Measurements from ENCODE around the gene LTBR. TPM values are rescaled to one million over a fixed set of nuclear protein-coding genes. Genes with fewer than 3 reads are reported as not detected.

LTBR gene
- polyA plus RNA-seq, 3 donors: 56.4 to 108 (median 60.6) TPM

GRCh38 chr12:6438345-6438744 is 54.4 kb downstream of the LTBR start:
- no peak for DNase-seq
- intact Hi-C loops (cut with micrococcal nuclease): no loop called here
- Mint-ChIP-seq H3K4me1 (peaks cover 7% of the 10 kb centered on the region), H3K4me3 (no peak overlapping the region), H3K27ac (no peak overlapping the region), H3K9me3 (peaks cover 0 to 4% (median 0%) of the 10 kb centered on the region in 7 donors), H3K36me3 (peaks cover 0 to 6% of the 10 kb centered on the region in 2 donors), H3K27me3 (ENCODE audit: low read depth in 3 of 3) (peaks cover 2 to 7% (median 6%) of the 10 kb centered on the region in 3 donors)
- peaks cover 0 to 9% of the 10 kb centered on the region in 2 donors for H3K4me1 ChIP-seq (ENCODE audit: control insufficient read depth in 1 of 2, insufficient read depth in 2 of 2, low read length in 2 of 2)
- WGBS (ENCODE audit: insufficient coverage): 92% methylated on average over 10 of the region's 12 CpGs
- no peak overlapping the region for H3K4me2 ChIP-seq (replicated peaks; ENCODE audit: extremely low read depth, low read length, poor library complexity, severe bottlenecking)
- no peaks in the 10 kb centered on the region for H3K79me2 ChIP-seq (ENCODE audit: insufficient read depth, low read length)
- H3K9me3 ChIP-seq (replicated peaks in 1 of 2; ENCODE audit: control insufficient read depth in 1 of 2, insufficient read depth in 1 of 2, low read length in 2 of 2): no peaks in the 10 kb centered on the region
- no peaks in the 10 kb centered on the region for H4K20me1 ChIP-seq (ENCODE audit: insufficient read depth, low read length)
- H3K36me3 ChIP-seq (replicated peaks in 1 of 2; ENCODE audit: control insufficient read depth in 1 of 2, insufficient read depth in 2 of 2, low read length in 2 of 2): no peaks in the 10 kb centered on the region
- no peaks in the 10 kb centered on the region for H3K27me3 ChIP-seq (ENCODE audit: control insufficient read depth in 2 of 2, insufficient read depth in 2 of 2, low read length in 2 of 2)
- no peak for TF ChIP-seq CTCF (IDR thresholded peaks at IDR 0.05)
- no peak overlapping the region for H2AFZ ChIP-seq (ENCODE audit: insufficient read depth, low read depth, low read length, poor library complexity, severe bottlenecking)
- no peak overlapping the region for H3K4me3 ChIP-seq (replicated peaks in 1 of 3; ENCODE audit: low read depth in 2 of 3, low read length in 3 of 3)
- no peak overlapping the region for H3K9ac ChIP-seq (ENCODE audit: insufficient read depth, low read length, poor library complexity, severe bottlenecking)
- no peak overlapping the region for H3K27ac ChIP-seq (ENCODE audit: low read depth in 1 of 2, low read length in 2 of 2)

- intact Hi-C loops (cut with micrococcal nuclease): no loop called here
- H3K9ac ChIP-seq (ENCODE audit: insufficient read depth, low read length, poor library complexity, severe bottlenecking): no peak overlapping the region
- peaks cover 0 to 9% of the 10 kb centered on the region in 2 donors for H3K4me1 ChIP-seq (ENCODE audit: control insufficient read depth in 1 of 2, insufficient read depth in 2 of 2, low read length in 2 of 2)
- H3K27ac Mint-ChIP-seq: no peak overlapping the region
- TF ChIP-seq CTCF (IDR thresholded peaks at IDR 0.05): no peak
- H3K79me2 ChIP-seq (ENCODE audit: insufficient read depth, low read length): no peaks in the 10 kb centered on the region
- H3K9me3 ChIP-seq (replicated peaks in 1 of 2; ENCODE audit: control insufficient read depth in 1 of 2, insufficient read depth in 1 of 2, low read length in 2 of 2): no peaks in the 10 kb centered on the region
- H3K36me3 Mint-ChIP-seq: peaks cover 6 to 17% of the 10 kb centered on the region in 2 donors
- H3K27me3 Mint-ChIP-seq (ENCODE audit: low read depth in 3 of 3): peaks cover 4 to 9% (median 7%) of the 10 kb centered on the region in 3 donors
- H2AFZ ChIP-seq (ENCODE audit: insufficient read depth, low read depth, low read length, poor library complexity, severe bottlenecking): no peak overlapping the region
- H3K4me3 Mint-ChIP-seq: no peak overlapping the region
- no peak for DNase-seq
- peaks cover 11% of the 10 kb centered on the region for H3K4me1 Mint-ChIP-seq
- H3K27ac ChIP-seq (ENCODE audit: low read depth in 1 of 2, low read length in 2 of 2): no peak overlapping the region
- H3K4me2 ChIP-seq (replicated peaks; ENCODE audit: extremely low read depth, low read length, poor library complexity, severe bottlenecking): no peak overlapping the region
- H3K4me3 ChIP-seq (replicated peaks in 1 of 3; ENCODE audit: low read depth in 2 of 3, low read length in 3 of 3): no peak overlapping the region
- H3K9me3 Mint-ChIP-seq: peaks cover 0 to 4% (median 0%) of the 10 kb centered on the region in 7 donors
- H4K20me1 ChIP-seq (ENCODE audit: insufficient read depth, low read length): no peaks in the 10 kb centered on the region
- H3K27me3 ChIP-seq (ENCODE audit: control insufficient read depth in 2 of 2, insufficient read depth in 2 of 2, low read length in 2 of 2): no peaks in the 10 kb centered on the region
- WGBS (ENCODE audit: insufficient coverage): no CpG with 5 or more reads among the region's 1 CpG
- peaks cover 0 to 3% of the 10 kb centered on the region in 2 donors for H3K36me3 ChIP-seq (replicated peaks in 1 of 2; ENCODE audit: control insufficient read depth in 1 of 2, insufficient read depth in 2 of 2, low read length in 2 of 2)
These were observed 56.4 kb downstream of the LTBR start for GRCh38 chr12:6440391-6440790.

Small RNA genes lying within 50 kb of the gene (small RNA-seq; reads per million reads assigned to genes)
- not detected for gene RN7SL391P (ENCODE audit: insufficient read length, low read depth)

Other genes with a start within 250 kb of the LTBR start
- 100 to 1,000 TPM in 1 of 3 donors, 1 to 10 TPM in 2; 7.6 to 323 (median 7.7) TPM for gene CD9, start 183.8 kb upstream of the LTBR start, polyA plus RNA-seq
- gene PLEKHG6, start 73.5 kb upstream of the LTBR start, polyA plus RNA-seq: under 1 TPM in 1 of 3 donors, not detected in 2; 0.05 TPM
- gene TNFRSF1A, start 42.1 kb upstream of the LTBR start, polyA plus RNA-seq: 100 to 1,000 TPM; 108 to 157 (median 152) TPM
- under 1 TPM; 0.11 to 0.68 (median 0.63) TPM for gene SCNN1A, start 8.6 kb upstream of the LTBR start, polyA plus RNA-seq
- 1 to 10 TPM in 1 of 3 donors, under 1 TPM in 2; 0.08 to 1.2 (median 0.88) TPM for gene CD27, start 60.8 kb downstream of the LTBR start, polyA plus RNA-seq
- gene TAPBPL, start 67.9 kb downstream of the LTBR start, polyA plus RNA-seq: 100 to 1,000 TPM in 1 of 3 donors, 10 to 100 TPM in 2; 89.3 to 145 (median 91.8) TPM
- gene VAMP1, start 86.5 kb downstream of the LTBR start, polyA plus RNA-seq: 10 to 100 TPM in 1 of 3 donors, under 1 TPM in 2; 0.84 to 24.6 (median 0.85) TPM
- gene MRPL51, start 109.1 kb downstream of the LTBR start, polyA plus RNA-seq: 100 to 1,000 TPM in 2 of 3 donors, 10 to 100 TPM in 1; 22.0 to 238 (median 189) TPM
- gene NCAPD2, start 109.9 kb downstream of the LTBR start, polyA plus RNA-seq: 10 to 100 TPM in 1 of 3 donors, 1 to 10 TPM in 2; 6.2 to 15.0 (median 8.3) TPM
- 1,000 to 10,000 TPM; 2,879 to 3,427 (median 3,223) TPM for gene GAPDH, start 150.4 kb downstream of the LTBR start, polyA plus RNA-seq
- gene IFFO1, start 171.9 kb downstream of the LTBR start, polyA plus RNA-seq: 100 to 1,000 TPM in 1 of 3 donors, 10 to 100 TPM in 2; 10.7 to 178 (median 11.1) TPM
- 10 to 100 TPM in 1 of 3 donors, 1 to 10 TPM in 2; 3.9 to 54.5 (median 5.7) TPM for gene NOP2, start 184.1 kb downstream of the LTBR start, polyA plus RNA-seq
- gene CHD4, start 223.2 kb downstream of the LTBR start, polyA plus RNA-seq: 10 to 100 TPM in 2 of 3 donors, 1 to 10 TPM in 1; 9.9 to 74.2 (median 16.2) TPM

Measured in CD14-positive monocyte (primary cell).